LNCAP (cell line): ENCODE results near the gene NTHL1.

ENCODE experiments used
- TF ChIP-seq, protein P1 (sequence below): fragments of 450-650 bp; IDR thresholded peaks from 2 replicates; pipeline ENCODE4 v1.5.1; 2017; ENCODE audit warnings: mild to moderate bottlenecking

The NTHL1 gene

DNA sequence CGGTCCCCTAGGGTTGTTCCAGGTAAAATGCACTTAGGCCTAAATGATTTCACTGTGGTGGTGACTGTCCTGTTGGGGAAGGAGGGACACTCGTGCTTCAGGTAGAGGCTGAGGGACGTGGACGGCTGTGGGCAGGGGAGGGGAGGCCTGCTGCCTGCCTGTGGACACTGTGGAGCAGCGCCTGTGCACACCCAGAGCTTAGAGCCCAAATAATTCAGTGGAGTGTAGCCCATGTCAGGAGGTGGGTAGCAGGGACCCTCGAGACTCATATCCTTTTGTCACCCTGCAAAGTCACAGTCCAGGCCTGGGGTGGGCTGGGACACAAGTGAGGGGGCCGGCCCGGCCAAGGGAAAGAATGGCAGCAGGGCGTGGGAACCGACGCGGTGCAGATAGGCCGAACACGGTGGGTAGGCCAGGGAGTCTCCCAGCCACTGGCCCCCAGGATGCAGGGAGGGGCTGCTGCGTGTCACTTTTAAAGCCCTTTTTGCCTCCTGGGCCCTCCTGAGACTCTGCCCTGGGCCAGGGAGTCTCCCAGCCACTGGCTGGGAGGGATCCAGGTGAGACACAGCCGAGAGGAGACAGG lies 21.7 kb downstream of the NTHL1 start:
- TF ChIP-seq, protein P1, sequence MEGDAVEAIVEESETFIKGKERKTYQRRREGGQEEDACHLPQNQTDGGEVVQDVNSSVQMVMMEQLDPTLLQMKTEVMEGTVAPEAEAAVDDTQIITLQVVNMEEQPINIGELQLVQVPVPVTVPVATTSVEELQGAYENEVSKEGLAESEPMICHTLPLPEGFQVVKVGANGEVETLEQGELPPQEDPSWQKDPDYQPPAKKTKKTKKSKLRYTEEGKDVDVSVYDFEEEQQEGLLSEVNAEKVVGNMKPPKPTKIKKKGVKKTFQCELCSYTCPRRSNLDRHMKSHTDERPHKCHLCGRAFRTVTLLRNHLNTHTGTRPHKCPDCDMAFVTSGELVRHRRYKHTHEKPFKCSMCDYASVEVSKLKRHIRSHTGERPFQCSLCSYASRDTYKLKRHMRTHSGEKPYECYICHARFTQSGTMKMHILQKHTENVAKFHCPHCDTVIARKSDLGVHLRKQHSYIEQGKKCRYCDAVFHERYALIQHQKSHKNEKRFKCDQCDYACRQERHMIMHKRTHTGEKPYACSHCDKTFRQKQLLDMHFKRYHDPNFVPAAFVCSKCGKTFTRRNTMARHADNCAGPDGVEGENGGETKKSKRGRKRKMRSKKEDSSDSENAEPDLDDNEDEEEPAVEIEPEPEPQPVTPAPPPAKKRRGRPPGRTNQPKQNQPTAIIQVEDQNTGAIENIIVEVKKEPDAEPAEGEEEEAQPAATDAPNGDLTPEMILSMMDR, result no peak

DNA sequence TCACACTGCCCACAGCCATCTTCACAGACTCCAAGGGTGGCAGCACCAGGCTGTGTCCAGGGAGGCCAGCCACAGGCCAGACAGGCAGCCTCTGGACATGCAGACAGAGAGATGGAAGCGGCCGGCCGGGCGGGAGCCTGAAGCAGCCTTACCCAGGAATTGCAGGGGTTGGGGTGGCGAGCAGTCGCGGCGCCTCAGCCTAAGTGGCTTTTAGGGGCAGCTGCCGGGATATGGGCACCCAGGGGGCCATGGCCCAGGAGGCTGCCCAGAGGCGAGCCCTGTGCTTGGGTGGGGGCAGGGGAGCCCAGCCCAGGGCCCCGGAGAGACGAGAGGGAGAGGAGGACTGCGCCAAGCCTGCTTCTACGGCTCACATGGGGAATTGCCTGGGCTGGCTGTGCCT lies 22.4 kb downstream of the NTHL1 start:
- TF ChIP-seq, protein P1, result no peak

DNA sequence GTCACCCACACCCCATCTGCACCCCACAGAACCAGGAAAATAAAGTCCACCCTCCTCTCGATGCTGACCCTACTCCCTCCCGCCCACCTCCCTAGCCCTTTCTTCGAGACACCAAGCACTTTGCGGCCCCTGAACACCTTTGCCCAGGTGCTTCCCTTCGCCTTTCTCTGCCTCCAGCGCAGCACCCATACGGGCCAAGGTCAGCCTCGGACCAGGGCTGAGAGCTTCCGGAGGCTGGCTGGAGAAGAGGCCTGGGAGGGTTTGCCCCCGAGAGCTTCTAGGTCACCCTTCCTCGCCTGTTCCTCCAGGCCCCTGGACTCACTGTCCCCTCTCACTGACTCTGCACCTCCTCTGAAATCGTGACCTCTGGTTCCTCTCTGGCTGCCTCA lies 23.6 kb downstream of the NTHL1 start:
- TF ChIP-seq, protein P1, result no peak

DNA sequence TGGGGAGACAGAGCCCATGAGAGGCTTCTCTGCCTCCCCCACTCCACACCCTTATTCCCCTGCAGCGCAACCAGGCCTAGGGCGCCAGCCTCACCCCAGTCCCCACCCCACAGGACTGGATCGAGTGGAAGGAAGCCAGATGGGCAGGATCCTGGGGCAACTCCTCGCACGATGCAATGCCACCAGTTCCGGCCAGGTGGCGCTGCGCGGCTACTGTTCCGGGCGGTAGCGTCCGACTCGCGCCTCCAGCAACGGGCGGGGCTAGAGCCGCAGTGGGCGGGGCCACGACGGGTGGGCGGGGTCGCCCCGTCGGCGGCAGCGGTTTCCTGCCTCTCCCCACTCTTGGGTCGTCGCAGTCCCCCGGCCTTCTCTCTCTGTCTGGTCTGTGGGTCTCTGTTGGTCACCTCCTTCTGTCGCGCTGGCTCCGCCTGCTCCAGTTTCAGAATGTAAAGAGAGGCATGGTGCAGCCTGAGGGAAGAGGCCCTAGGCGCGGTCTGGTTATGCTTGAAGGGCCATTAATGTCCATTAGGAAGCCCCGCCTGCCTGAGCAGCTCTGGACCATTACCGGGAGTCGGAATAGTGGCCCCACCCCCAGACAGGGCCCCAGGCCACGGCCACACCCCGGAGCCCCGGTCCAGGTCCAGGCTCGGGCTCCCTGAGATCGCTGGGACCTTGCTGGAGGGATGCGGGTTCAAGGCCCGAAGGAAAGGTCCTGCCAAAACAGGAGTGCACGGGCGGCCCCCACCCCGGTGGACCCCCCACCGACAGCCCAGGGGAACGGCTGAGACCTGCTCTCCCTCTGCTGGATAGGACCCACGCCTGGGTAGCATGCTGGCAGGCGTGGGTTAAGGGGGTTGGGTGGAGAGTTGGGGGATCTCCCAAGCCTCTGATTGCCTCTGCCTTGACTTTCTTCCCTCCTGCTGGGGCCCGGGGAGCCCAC lies 24.3 kb downstream of the NTHL1 start:
- TF ChIP-seq, protein P1, result peak; percentile 93

DNA sequence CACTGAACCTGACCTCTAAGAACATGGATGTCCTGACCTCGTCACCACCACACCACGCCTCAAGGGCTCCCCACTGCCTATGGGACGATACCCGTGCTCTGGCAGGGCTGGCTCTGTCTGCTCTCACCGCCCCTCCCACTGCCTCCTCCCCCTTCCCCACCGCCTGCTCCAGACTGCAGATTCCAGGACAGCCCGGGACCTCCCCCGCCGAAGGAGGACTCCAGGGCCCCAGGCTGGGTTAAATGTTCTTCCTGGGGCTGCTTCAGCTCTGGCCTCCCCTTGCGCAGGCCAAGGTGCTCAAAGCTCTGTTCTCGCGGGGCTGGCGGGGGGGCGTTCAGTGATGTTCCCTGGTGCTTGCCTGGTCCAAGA lies 24.9 kb downstream of the NTHL1 start:
- TF ChIP-seq, protein P1, result no peak

DNA sequence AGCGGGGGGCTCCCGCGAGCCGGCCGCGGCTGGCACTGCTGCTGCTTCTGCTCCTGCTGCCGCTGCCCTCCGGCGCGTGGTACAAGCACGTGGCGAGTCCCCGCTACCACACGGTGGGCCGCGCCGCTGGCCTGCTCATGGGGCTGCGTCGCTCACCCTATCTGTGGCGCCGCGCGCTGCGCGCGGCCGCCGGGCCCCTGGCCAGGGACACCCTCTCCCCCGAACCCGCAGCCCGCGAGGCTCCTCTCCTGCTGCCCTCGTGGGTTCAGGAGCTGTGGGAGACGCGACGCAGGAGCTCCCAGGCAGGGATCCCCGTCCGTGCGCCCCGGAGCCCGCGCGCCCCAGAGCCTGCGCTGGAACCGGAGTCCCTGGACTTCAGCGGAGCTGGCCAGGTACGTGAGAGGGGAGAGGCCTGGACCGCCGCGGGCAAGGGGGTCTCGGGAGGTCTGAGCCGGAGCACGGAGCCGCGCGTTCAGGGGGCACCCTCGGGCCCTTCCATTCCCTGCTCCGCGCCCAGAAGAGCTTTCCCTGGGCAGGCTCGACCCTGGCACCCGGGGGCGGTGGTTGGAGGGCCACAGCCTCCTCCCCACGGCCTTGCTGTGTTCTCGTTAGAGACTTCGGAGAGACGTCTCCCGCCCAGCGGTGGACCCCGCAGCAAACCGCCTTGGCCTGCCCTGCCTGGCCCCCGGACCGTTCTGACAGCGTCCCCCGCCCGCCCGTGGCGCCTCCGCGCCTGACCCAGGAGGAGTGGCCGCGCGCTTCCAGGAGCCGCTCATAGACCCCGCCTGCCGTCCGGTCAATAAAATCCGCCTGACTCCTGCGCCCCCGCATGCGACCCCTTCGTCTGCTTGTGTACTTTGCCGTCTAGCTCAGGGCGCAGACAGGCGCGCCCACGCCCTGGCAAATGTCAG lies 27.5 kb downstream of the NTHL1 start:
- TF ChIP-seq, protein P1, result no peak

DNA sequence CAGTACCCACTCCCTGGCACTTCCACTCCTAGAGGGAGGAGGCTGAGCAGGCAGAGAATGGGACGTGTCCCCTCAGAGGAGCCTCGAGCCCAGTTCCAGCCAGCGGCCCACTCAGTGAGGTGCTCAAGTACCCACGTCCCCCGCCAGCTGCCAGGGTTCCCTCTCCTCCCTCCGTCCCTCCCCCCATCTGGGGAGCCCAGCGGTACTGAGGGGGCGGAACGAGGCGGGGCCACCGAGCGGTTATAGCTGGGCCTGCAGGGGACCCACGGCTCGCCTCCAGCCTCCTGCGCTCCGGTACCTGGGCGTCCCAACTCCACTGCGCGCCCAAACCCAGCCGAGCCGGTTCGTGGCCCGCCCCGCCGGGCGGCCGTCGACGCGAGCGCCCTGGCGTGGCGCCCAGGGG lies 28.1 kb downstream of the NTHL1 start, which contains the start of gene NPW:
Gene NPW (plus strand): TSS at position 268 of the 403 bp plus-strand sequence.
- TF ChIP-seq, protein P1, result no peak
